GM19397 (cell line): ENCODE data around the gene TTYH3.

Experiments
- ATAC-seq: cut with Tn5 transposase; IDR thresholded peaks from one replicate; pipeline ENCODE4 v1.9.1; 2021; ENCODE audit warnings: mild to moderate bottlenecking, moderate library complexity; ENCODE audit not compliant: unreplicated experiment

Gene TTYH3

GRCh38 chr7:2646680-2647571 is 15.1 kb downstream of the TTYH3 start:
- no peak for ATAC-seq

GRCh38 chr7:2647594-2648172 is 15.9 kb downstream of the TTYH3 start:
- no peak for ATAC-seq

DNA sequence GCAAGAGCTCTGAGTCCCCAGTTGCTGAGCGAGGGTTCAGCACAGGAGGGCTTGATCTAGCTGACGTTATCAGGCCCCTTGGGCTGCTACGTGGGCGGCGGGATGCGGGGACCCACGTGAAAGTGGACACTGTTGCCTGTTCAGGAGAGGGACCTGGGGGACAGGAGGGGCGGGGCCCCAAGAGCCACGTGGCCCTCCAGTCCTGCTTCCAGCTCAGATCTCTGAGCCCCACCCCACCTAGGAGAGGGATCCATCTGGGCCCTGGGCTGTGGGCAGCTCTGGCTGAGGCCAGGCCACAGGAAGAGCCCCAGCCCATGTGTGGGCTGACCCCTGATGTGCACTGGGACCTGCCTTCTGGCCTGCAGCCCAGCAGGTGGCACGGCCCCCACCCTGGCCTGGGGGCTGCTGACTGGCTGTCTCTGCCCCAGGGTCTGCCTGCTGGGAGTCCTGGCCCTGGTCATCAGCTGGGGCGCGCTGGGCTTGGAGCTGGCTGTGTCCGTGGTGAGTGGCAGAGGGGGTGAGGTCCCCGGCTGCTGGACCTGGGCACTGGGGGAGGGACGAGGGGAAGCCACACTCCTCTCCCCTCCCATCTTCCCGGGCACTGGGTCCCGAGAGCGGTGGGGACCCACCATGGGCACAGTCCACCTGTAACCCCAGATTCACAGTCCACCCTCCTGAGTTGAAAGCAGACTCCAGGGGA is 17.5 kb downstream of the TTYH3 start:
- ATAC-seq, result no peak

DNA sequence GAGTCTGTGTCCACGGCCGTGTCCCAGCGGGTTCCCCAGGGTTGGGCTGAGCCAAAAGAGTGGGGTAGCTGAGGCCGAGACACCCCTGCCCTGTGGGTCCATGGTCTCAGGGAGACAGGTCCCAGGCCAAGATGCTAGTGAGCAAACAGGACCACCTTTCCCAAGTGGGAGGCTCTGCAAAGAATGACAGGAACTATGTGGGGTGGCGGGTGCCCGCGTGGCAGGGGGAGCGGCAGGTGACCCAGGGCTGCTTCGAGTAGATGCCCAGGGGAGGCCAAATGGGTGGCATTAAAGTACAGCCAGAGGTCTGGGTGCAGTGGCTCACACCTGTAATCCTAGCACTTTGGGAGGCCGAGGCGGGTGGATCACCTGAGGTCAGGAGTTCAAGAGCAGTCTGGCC is 18.2 kb downstream of the TTYH3 start:
- no peak for ATAC-seq

DNA sequence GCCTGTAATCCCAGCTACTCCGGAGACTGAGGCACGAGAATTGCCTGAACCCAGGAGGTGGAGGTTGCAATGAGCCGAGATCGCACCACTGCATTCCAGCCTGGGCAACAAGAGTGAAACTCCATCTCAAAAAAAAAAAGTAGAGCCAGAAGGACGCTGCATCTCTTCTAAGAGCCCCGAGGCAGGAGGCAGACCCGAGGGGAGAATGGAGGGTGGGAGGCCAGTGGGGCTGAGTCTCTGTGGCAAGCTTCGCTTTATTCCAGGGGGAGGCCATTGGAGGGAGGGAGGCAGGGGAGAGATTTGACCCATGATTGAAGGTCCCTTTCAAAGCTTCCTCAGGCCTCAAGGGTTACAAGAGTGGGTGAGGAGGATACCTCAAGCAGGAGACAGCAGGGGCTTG is 18.7 kb downstream of the TTYH3 start:
- ATAC-seq, result no peak

GRCh38 chr7:2651336-2651735 is 19.6 kb downstream of the TTYH3 start:
- ATAC-seq, result no peak

- no peak for ATAC-seq
These were observed 20.3 kb downstream of the TTYH3 start for GRCh38 chr7:2651847-2652735.

- ATAC-seq, result no peak
These were observed 20.9 kb downstream of the TTYH3 start for GRCh38 chr7:2652736-2653060.

- no peak for ATAC-seq
These were observed 22.3 kb downstream of the TTYH3 start for GRCh38 chr7:2654059-2654458.

DNA sequence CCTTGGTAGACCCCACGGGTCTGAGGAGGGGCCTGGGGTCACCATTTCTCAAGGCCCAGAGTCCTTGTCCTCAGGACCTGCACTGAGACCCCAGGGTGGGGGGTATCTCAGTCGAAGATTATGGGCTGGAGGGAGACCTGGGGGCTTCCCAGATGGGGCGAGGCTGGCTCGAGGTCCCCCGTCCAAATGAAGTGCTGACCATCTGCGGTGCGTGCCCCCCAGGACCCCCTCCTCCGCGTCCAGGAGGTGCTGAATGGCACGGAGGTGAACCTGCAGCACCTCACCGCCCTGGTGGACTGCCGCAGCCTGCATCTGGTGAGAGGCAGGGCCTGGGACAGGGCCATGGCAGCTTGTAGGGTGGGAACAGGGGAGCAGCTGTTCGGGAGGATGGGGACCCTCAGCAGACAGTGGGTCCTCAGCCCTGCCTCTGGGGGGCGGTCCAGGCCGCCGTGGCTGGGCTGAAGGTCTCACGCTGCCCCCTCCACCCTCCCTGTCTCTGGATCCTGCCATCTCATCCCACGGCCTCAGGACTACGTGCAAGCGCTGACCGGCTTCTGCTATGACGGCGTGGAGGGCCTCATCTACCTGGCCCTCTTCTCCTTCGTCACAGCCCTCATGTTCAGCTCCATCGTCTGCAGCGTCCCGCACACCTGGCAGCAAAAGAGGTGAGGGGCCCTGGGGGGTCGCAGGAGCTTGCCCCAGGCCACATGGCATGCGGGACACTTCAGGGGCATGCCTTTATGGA is 24.3 kb downstream of the TTYH3 start:
- ATAC-seq, result no peak

GRCh38 chr7:2657208-2657607 is 25.4 kb downstream of the TTYH3 start:
- ATAC-seq, result no peak

DNA sequence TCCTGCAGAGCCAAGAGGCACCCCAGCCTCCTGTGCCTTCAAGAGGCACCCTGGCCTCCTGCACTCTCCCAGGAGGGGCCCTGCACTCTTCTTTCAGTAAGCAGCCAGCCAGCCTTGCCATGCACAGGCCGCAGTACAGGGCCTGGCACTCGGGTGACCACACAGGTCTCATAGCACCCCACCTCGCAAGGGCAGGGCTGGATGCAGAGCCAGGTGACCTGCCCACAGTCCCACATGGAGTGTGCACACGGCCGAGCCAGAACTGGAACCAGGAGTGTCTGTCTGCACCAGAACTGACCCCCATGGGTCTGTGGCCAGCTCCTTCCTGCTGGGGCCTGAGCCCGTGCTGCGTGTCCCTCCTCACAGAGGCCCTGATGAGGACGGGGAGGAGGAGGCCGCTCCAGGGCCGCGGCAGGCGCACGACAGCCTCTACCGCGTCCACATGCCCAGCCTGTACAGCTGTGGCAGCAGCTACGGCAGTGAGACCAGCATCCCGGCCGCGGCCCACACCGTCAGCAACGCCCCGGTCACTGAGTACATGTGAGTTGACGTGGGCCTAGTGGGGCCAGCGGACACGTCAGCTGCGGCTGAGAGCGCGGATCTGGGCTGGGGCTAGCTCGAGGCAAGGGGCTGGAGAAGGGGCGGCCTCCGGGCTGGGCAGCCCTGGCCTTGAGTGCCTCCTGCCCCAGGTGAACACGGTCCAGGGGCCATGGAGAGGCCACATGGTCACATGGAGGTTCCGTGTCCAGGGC is 26.3 kb downstream of the TTYH3 start:
- no peak for ATAC-seq

- ATAC-seq, result no peak
These were observed 27.2 kb downstream of the TTYH3 start for GRCh38 chr7:2658941-2659340.

DNA sequence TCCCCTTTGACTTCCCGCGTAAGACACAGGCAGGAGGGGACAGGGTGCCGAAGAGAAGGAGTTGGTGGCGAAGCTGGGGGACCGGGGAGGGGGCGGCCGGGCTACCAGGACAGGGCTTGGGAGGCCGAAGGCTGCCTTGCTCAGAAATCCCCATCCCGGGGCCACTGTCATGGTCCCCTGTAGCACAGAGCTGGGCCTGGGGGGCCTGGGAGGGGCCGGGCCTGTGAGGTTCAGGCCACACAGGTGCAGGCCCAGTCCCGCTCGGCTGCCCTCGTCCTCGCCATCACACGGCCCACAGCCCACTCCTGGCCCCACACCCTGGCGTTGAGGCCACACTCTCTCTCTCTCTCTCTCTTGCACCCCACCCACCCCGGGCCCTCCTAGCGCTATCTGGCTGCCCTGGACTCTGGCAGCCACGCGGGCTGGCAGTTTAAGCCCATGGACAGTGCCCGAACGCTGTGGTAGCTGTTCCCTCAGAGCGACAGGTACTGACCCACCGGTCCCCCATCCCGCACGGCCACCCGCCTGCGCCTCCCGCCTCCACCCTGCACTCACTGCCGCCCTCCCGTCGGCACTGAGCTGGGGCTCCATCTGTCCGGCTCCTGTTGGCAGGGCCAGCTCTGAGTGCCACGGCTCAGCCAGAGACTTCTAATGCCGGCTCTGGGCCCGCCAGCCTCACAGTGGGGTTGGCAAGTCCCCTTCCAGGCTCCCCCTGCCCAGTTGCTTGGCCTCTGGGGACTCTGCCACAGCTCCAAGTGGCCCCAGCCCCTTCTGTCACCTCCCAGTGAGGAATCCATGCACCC is 28.0 kb downstream of the TTYH3 start:
- no peak for ATAC-seq

DNA sequence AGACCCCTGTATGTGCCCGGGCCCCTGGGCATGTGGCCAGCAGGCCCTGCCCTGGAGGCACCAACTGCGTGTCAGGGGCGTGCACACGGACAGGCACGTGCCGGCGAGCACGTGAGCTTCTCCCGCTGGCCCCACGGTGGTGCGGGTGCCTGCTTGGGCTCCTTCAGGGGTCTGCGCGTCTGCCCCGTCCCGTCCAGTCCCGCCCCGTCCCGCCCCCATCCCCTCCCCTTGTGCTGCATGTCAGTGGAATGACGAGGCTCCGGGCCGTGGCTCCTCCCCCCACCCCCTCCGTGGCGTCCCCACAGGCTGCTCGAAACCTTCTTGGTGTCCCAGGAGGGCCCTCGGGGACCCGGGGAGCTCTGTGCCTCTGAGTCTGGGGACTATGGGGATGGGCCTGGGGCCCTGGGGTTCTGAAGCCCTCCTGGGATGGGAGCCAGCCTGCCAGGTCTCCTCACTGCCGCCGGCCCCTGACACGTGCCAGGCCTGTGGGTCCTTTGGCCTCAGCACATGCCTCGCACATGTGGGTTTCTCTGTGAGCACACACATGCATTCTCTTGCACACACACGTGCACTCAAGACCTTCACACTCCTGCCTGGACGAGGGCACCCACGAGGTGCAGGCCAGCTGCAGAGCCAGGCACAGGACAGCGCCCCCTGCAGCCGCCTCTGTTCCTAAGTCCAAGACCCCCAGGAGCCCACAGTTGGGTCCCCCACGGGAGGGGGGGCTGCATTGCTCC is 28.7 kb downstream of the TTYH3 start:
- no peak for ATAC-seq

DNA sequence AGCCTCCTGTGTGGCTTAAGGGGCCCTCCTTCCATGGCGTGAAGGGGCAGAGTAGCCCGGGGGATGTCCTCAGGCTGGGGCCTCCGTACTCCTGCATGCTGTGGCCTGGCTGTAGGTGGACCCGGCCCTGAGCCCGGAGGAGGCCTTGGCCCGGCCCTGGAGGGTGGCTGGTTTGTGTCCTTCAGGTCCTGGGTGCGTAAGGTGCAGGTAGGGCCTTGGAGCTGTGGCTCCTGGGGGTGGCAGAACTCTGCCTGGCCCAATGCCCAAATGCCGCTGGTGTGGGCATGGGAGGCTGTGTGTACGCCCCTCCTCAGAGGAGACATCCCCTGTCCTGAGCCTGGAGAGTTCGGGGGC is 29.3 kb downstream of the TTYH3 start:
- ATAC-seq, result no peak

DNA sequence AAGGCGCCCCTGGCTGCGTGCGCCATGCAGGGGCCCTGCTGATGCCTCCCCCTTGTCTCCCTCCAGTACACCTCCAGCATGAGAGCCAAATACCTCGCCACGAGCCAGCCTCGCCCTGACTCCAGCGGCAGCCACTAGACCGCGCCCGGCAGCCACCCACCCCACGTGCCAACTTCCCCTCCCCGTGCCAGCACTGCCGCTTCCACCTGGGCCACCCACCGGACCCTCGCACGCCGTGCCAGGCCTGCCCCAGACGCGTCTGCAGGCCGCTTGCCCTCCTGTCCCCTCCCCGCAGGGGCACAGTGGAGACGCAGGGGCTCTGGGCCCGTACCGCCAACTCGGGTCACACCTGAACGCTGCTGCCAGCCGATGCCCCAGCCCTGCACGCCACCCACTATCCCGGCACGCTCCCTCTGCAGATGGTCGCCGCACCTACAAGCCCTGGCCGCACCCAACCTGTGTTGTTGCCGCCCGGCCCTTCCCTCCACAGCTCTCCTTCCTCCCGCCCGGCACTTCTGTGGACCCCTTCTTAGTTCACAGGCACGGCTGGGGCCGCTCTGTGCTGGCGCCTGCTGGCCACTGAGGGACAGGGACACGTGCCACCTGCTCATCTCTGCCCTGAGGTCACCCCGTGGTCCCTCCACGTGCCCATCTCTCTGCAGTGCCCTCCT is 30.0 kb downstream of the TTYH3 start:
- ATAC-seq, result no peak
